Stimulated activated CD4-positive, alpha-beta T cell treated with anti-CD3 and anti-CD28 coated beads, Interleukin-12 subunit alpha, Interleukin-12 subunit beta, amount 100 ng/mL, for 4 hours (primary cell): ENCODE data around the gene FAM24B.

ENCODE experiments used
- DNase-seq: peaks from one replicate; pipeline ENCODE4 v3.0.0-alpha.2; 2020

Gene FAM24B

GRCh38 chr10:122822973-122823690 is 56.2 kb downstream of the FAM24B start:
- no peak for DNase-seq

- DNase-seq: no peak
Observed at GRCh38 chr10:122821808-122822207, 57.6 kb downstream of the FAM24B start.

GRCh38 chr10:122815458-122815857 is 63.9 kb downstream of the FAM24B start:
- no peak for DNase-seq

GRCh38 chr10:122814493-122814892 is 64.9 kb downstream of the FAM24B start:
- DNase-seq: no peak

GRCh38 chr10:122812751-122813150 is 66.6 kb downstream of the FAM24B start:
- DNase-seq: no peak

DNA sequence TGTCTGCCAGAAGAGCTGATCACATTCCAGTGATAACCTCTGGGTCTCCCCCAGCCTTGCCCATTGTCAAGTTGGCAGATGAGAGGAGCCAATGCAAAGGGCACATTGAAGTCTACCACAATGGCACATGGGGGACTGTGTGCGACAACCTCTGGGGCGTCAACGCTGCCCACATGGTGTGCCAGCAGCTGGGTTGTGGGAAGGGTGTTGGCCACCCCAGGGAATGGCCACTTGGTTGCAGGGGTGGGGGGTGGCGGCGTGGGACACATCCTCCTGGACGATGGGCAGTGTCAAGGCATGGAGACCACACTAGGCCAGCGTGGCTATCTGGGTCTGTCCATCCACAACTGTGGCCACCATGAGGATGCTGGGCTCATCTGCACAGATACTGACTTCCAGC is 77.1 kb downstream of the FAM24B start:
- DNase-seq: no peak
